Measurements from ENCODE around the gene BRD4. TPM values are rescaled to one million over a fixed set of nuclear protein-coding genes. Genes with fewer than 3 reads are reported as not detected.

BRD4 gene
- total and polyA plus RNA-seq, 10 of the 15 experiments (the other 5 are each of a cell fraction or from before 2014, with no cell fraction given): 5.3 to 84.4 (median 11.8) TPM

GRCh38 chr19:15357906-15358305 is 25.6 kb upstream of the BRD4 start:
- Histone ChIP-seq H3K27me3 (replicated peaks in 1 of 2; ENCODE audit: control insufficient read depth in 2 of 2, insufficient read depth in 2 of 2, low read length in 1 of 2) (no peaks in the 10 kb centered on the region), H2AFZ (ENCODE audit: control insufficient read depth, low read depth, low read length) (no peak overlapping the region), H3K4me3 (no peak overlapping the region), H3K4me2 (ENCODE audit: control insufficient read depth, insufficient read depth) (no peak overlapping the region), H3K36me3 (ENCODE audit: control insufficient read depth in 2 of 2, insufficient read depth in 2 of 2, low read length in 1 of 2) (peaks cover 28 to 37% of the 10 kb centered on the region in 2 experiments), H3K9me3 (replicated peaks; ENCODE audit: control insufficient read depth, insufficient read depth, low read length) (no peaks in the 10 kb centered on the region), H4K20me1 (ENCODE audit: control insufficient read depth, insufficient read depth) (0 out of 2 replicates have a peak, but pooled peaks cover 4% of the 10 kb centered on the region), H3K27ac (ENCODE audit: control insufficient read depth, insufficient read depth) (no peak overlapping the region), H3K9ac (ENCODE audit: control insufficient read depth, insufficient read depth, low read length) (no peak overlapping the region), H3K79me2 (ENCODE audit: control insufficient read depth, insufficient read depth, low read length) (no peaks in the 10 kb centered on the region), H3K4me1 (ENCODE audit: control insufficient read depth, insufficient read depth, low read length) (peaks cover 9% of the 10 kb centered on the region)
- 100% methylated on average over 4 of the region's 4 CpGs for WGBS (ENCODE audit: insufficient coverage, insufficient replicate concordance, low lambda C conversion rate, missing lambda C conversion rate)
- CTCF ChIA-PET: interaction anchor here (0.7 to 0.9 kb wide), 2 partner anchors 14 to 24 kb away, joined by 3 to 4 read pairs; no protein-coding TSS in a partner anchor
- FAIRE-seq (peak; percentile 7), ATAC-seq (no peak), DNase-seq (ENCODE audit: low read depth, low spot score) (no peak)
- in situ Hi-C loops (cut with MboI): no loop called here
- SMC1A ChIA-PET (ENCODE audit: uncharacterized antibody, unreplicated experiment): interaction anchor here (0.9 to 2.0 kb wide), 3 partner anchors 22 to 66 kb away, joined by 3 to 5 read pairs (median 3); partner anchors contain the start of genes AKAP8 and AKAP8L
- BruUV-seq (replicated peaks): TSS peak; percentile 50
- RAD21 ChIA-PET (ENCODE audit: unreplicated experiment): no interaction called here
- intact Hi-C loops (cut with micrococcal nuclease; ENCODE audit: unreplicated experiment): no loop called here
- no peak for TF ChIP-seq KLF5 (IDR thresholded peaks at IDR 0.05; ENCODE audit: partially characterized antibody)
- no peak for TF ChIP-seq BCL11A (IDR thresholded peaks at IDR 0.05; ENCODE audit: low read depth, low read length)
- TF ChIP-seq SRF (IDR thresholded peaks at IDR 0.05; ENCODE audit: low read depth in 2 of 2, low read length in 2 of 2): no peak
- no peak for TF ChIP-seq ZNF207 (IDR thresholded peaks at IDR 0.05; ENCODE audit: borderline replicate concordance)
- no peak for TF ChIP-seq JUNB (IDR thresholded peaks at IDR 0.05)
- no peak for TF ChIP-seq POLR2A (IDR thresholded peaks at IDR 0.05; ENCODE audit: low read depth, low read length)
- POLR2A ChIA-PET: interaction anchor here (0.6 kb wide), 1 partner anchor 18 kb away, joined by 3 read pairs; no protein-coding TSS in a partner anchor

GRCh38 chr19:15354566-15355296 is 22.4 kb upstream of the BRD4 start:
- H3K4me1 ChIP-seq (ENCODE audit: control insufficient read depth, insufficient read depth, low read length): no peaks in the 10 kb centered on the region
- H3K36me3 ChIP-seq (ENCODE audit: control insufficient read depth in 2 of 2, insufficient read depth in 2 of 2, low read length in 1 of 2): peaks cover 22 to 26% of the 10 kb centered on the region in 2 experiments
- H3K4me2 ChIP-seq (ENCODE audit: control insufficient read depth, insufficient read depth): no peak overlapping the region
- FAIRE-seq: no peak
- SMC1A ChIA-PET (ENCODE audit: uncharacterized antibody, unreplicated experiment): interaction anchor here (0.6 kb wide), 1 partner anchor 316 kb away, joined by 3 read pairs; no protein-coding TSS in a partner anchor
- no peaks in the 10 kb centered on the region for H3K27me3 ChIP-seq (replicated peaks in 1 of 2; ENCODE audit: control insufficient read depth in 2 of 2, insufficient read depth in 2 of 2, low read length in 1 of 2)
- H3K79me2 ChIP-seq (ENCODE audit: control insufficient read depth, insufficient read depth, low read length): no peaks in the 10 kb centered on the region
- no TSS peak for BruUV-seq (replicated peaks)
- no peak for DNase-seq (ENCODE audit: low read depth, low spot score)
- no peak overlapping the region for H2AFZ ChIP-seq (ENCODE audit: control insufficient read depth, low read depth, low read length)
- ATAC-seq: no peak
- H3K9me3 ChIP-seq (replicated peaks; ENCODE audit: control insufficient read depth, insufficient read depth, low read length): no peaks in the 10 kb centered on the region
- H3K27ac ChIP-seq (ENCODE audit: control insufficient read depth, insufficient read depth): no peak overlapping the region
- H3K9ac ChIP-seq (ENCODE audit: control insufficient read depth, insufficient read depth, low read length): no peak overlapping the region
- 95% methylated on average over 27 of the region's 27 CpGs for WGBS (ENCODE audit: insufficient coverage, insufficient replicate concordance, low lambda C conversion rate, missing lambda C conversion rate)
- RAD21 ChIA-PET (ENCODE audit: unreplicated experiment): no interaction called here
- CTCF ChIA-PET: no interaction called here
- in situ Hi-C loops (cut with MboI) (no loop called here), intact Hi-C loops (cut with micrococcal nuclease; ENCODE audit: unreplicated experiment) (no loop called here)
- POLR2A ChIA-PET: no interaction called here
- no peak overlapping the region for H3K4me3 ChIP-seq
- 0 out of 2 replicates have a peak, but pooled peaks cover 4% of the 10 kb centered on the region for H4K20me1 ChIP-seq (ENCODE audit: control insufficient read depth, insufficient read depth)
- TF ChIP-seq ZSCAN29 (IDR thresholded peaks at IDR 0.05) (no peak), REST (IDR thresholded peaks at IDR 0.05; ENCODE audit: low read depth, low read length) (no peak), POLR2A (IDR thresholded peaks at IDR 0.05; ENCODE audit: low read depth, low read length) (peak; percentile 48), RBBP5 (conservative IDR thresholded peaks at IDR 0.05) (no peak), TAF1 (IDR thresholded peaks at IDR 0.05; ENCODE audit: borderline replicate concordance, low read depth, low read length) (no peak), RELA (IDR thresholded peaks at IDR 0.05; ENCODE audit: borderline replicate concordance, partially characterized antibody) (no peak), ZNF207 (IDR thresholded peaks at IDR 0.05; ENCODE audit: borderline replicate concordance) (no peak)
